A673 (cell line): ENCODE data around the gene CHEK2. TPM values are rescaled to one million over a fixed set of nuclear protein-coding genes. Genes with fewer than 3 reads are reported as not detected.

Experiments used
- Bru-seq: library from RNA; stranded (reverse); fragments of 400-500 nt; gene quantifications from one replicate; lab custom pipeline; 2021; lab: Mats Ljungman, UMichigan
- BruChase-seq, 2 experiments: library from RNA; stranded (reverse); fragments of 400-500 nt; gene quantifications; one replicate each; lab custom pipeline; 2021; lab: Mats Ljungman, UMichigan
- BruUV-seq: library from RNA; stranded (reverse); fragments of 400-500 nt; replicated peaks from 2 replicates; lab custom pipeline; 2021; lab: Mats Ljungman, UMichigan
- CTCF ChIA-PET: fragments of 300-600 bp; sonication (Branson Sonifier 250); formaldehyde crosslinking; loops from one replicate; lab custom pipeline; 2022; ENCODE audit warnings: antibody characterized with exemption; lab: Charles Lee
- POLR2A ChIA-PET: fragments of 300-600 bp; sonication (Branson Sonifier 250); formaldehyde crosslinking; loops from one replicate; lab custom pipeline; 2022; ENCODE audit warnings: antibody characterized with exemption; ENCODE audit not compliant: low non-redundant PET; lab: Charles Lee
- DNase-seq: peaks from one replicate; pipeline ENCODE4 v3.0.0-alpha.2; 2015; ENCODE audit warnings: low spot score
- H3K27ac ChIP-seq: fragments of 200-600 bp; sonication (generic); 2 replicates; pipeline ENCODE4 v1.5.1; 2016; ENCODE audit warnings: mixed run types, low read depth, mild to moderate bottlenecking, mixed read lengths, antibody characterized with exemption, low read length; ENCODE audit not compliant: poor library complexity, severe bottlenecking
- H3K27me3 ChIP-seq: fragments of 200-600 bp; sonication (generic); replicated peaks from 2 replicates; pipeline ENCODE4 v1.6.1; 2017; ENCODE audit warnings: mixed run types, low read depth, mild to moderate bottlenecking, mixed read lengths, antibody characterized with exemption, low read length; ENCODE audit not compliant: insufficient read depth, poor library complexity
- H3K36me3 ChIP-seq: fragments of 200-600 bp; sonication (generic); 2 replicates; pipeline ENCODE4 v1.6.1; 2016; ENCODE audit warnings: mixed run types, mild to moderate bottlenecking, mixed read lengths, antibody characterized with exemption, low read length; ENCODE audit not compliant: insufficient read depth, poor library complexity, severe bottlenecking
- H3K4me1 ChIP-seq: fragments of 200-600 bp; sonication (generic); 2 replicates; pipeline ENCODE4 v1.6.1; 2017; ENCODE audit warnings: mixed run types, mild to moderate bottlenecking, mixed read lengths, antibody characterized with exemption, low read length; ENCODE audit not compliant: insufficient read depth, poor library complexity, severe bottlenecking
- H3K4me3 ChIP-seq: fragments of 200-600 bp; sonication (generic); 2 replicates; pipeline ENCODE4 v1.5.1; 2016; ENCODE audit warnings: low read depth, mixed run types, mild to moderate bottlenecking, mixed read lengths, low read length; ENCODE audit not compliant: poor library complexity, severe bottlenecking
- H3K9me3 ChIP-seq: fragments of 200-600 bp; sonication (generic); 2 replicates; pipeline ENCODE4 v1.6.1; 2016; ENCODE audit warnings: mixed run types, low read depth, mild to moderate bottlenecking, mixed read lengths, antibody characterized with exemption, low read length; ENCODE audit not compliant: poor library complexity, severe bottlenecking
- CTCF ChIP-seq: fragments of 300-800, 200-600 bp; sonication (generic); conservative IDR thresholded peaks from 2 replicates; pipeline ENCODE4 v1.5.1; 2017; ENCODE audit warnings: low read depth, mild to moderate bottlenecking, antibody characterized with exemption, low read length, moderate library complexity, mixed read lengths
- EZH2 ChIP-seq: fragments of 200-600 bp; sonication (generic); IDR thresholded peaks from 2 replicates; pipeline ENCODE4 v1.6.1; 2017; ENCODE audit warnings: borderline replicate concordance, low read depth, mild to moderate bottlenecking, mixed read lengths, antibody characterized with exemption, low read length; ENCODE audit not compliant: poor library complexity, severe bottlenecking
- intact Hi-C: fragments of 100-400 bp; cut with micrococcal nuclease; formaldehyde crosslinking; loops from one replicate; pipeline ENCODE4 v1.10.0; 2022; ENCODE audit not compliant: unreplicated experiment
- long read RNA-seq: library from polyadenylated mRNA; stranded (forward); transcript quantifications from one replicate; pipeline ENCODE4 v2.0.0, GENCODE V29; 2022
- total RNA-seq: library from RNA; stranded (reverse); gene quantifications from 2 replicates; pipeline ENCODE4 v1.2.3, GENCODE V29; 2021

The CHEK2 gene
- total RNA-seq (53.7 and 65.8 TPM in 2 replicates), Bru-seq, nascent RNA (percentile 73 among the genes with signal in this experiment), BruChase-seq, experiment 1, labeled RNA remaining after a 2-hour chase (percentile 79 among the genes with signal in this experiment), BruChase-seq, experiment 2, labeled RNA remaining after a 6-hour chase (percentile 79 among the genes with signal in this experiment)
- long read RNA-seq, transcript CHEK2-202 (14 exons, 1,771 nt): minor isoform, 8 of 118 reads
- long read RNA-seq, transcript CHEK2-208 (15 exons, 1,844 nt): major isoform, 75 of 118 reads
- long read RNA-seq, partial matches to known transcripts: 10 of 118 reads
- long read RNA-seq, other reads (novel, unspliced or antisense): 22 of 118 reads

DNA sequence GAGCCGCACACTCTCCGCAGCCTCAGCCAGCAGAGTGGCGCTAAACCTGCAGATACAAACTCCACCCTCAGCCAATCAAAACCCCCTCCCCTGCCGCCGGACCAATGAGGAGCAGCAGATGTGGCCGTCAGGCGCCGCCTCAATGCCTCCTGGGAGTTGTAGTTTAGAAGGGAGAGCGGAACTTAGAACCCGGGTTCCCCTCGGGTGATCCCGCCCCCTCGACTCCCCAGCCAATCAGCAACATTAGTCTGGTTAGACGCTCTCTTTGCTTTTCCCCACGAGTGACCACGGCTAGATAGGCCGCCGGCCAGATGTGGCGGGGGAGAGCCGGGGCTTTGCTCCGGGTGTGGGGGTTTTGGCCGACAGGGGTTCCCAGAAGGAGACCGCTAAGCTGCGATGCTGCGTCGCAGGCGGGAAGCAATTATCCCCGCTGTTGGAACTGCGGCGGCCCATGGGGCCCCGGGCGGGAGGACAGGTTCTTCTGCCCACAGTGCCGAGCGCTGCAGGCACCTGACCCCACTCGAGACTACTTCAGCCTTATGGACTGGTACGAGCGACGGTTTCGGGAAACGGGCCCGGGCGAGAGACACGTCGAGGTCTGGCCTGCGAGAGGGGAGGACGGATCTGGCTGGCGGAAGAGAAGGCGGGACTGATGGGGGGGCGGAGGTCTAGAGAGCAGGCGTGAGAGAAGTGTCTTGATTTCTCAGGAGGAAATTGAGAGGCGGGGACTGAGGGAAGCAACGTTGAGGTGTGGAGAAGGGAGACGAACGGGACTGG, at the start of gene CHEK2, which contains the start of gene HSCB:
CHEK2 (minus strand) TSS at position 36 of the 777 bp plus-strand sequence. CDS start 7,099 bp downstream, outside the sequence.
HSCB (plus strand) TSS at position 255 of the 777 bp plus-strand sequence; CDS start at position 312, 57 bp downstream.
- TF ChIP-seq EZH2 (no peak), CTCF (peak; percentile 40; the same call in 1 of the 2 replicates)
- CTCF ChIA-PET: no interaction called here
- Histone ChIP-seq H3K4me3 (peak within 1 kb of the TSS; percentile 79), H3K36me3 (peaks cover 37% of the 10 kb centered on the region), H3K27me3 (no peaks in the 10 kb centered on the region), H3K4me1 (peaks cover 7% of the 10 kb centered on the region), H3K27ac (peak within 1 kb of the TSS; percentile 94), H3K9me3 (no peaks in the 10 kb centered on the region)
- POLR2A ChIA-PET: interaction anchor here (0.6 kb wide), 1 partner anchor 17 kb away, joined by 3 read pairs; no protein-coding TSS in a partner anchor
- BruUV-seq: no TSS peak
- DNase-seq: peak; percentile 100
- intact Hi-C loops: loop anchor here (1.0 kb wide), 1 partner anchor 31 kb away; no protein-coding TSS in a partner anchor

DNA sequence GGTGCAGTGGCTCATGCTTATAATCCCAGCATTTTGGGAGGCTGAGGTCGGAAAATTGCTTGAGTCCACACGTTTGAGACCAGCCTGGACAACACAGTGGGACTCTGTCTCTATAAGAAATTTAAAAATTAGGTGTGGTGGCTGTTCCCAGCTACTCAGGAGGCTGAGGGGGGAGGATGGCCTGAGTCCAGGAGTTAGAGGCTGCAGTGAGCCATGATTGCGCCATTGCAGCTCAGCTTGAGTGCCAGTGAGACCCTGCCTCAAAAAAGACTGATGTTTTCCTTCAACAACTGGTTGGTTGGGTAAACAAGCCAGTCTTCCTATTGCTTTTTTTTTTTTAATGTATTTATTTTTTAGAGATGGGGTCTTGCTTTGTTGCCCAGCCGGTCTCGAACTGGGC, 49.5 kb upstream of the CHEK2 start:
- Histone ChIP-seq H3K4me1 (no peaks in the 10 kb centered on the region), H3K9me3 (no peaks in the 10 kb centered on the region), H3K4me3 (no peak overlapping the region), H3K27me3 (no peaks in the 10 kb centered on the region), H3K27ac (no peak overlapping the region), H3K36me3 (peaks cover 55% of the 10 kb centered on the region)
- intact Hi-C loops: no loop called here
- ChIA-PET CTCF (no interaction called here), POLR2A (interaction anchor here (0.7 kb wide), 1 partner anchor 401 kb away, joined by 5 read pairs; no protein-coding TSS in a partner anchor)
- BruUV-seq: no TSS peak
- no peak for DNase-seq
- TF ChIP-seq EZH2: no peak
- no peak for TF ChIP-seq CTCF

DNA sequence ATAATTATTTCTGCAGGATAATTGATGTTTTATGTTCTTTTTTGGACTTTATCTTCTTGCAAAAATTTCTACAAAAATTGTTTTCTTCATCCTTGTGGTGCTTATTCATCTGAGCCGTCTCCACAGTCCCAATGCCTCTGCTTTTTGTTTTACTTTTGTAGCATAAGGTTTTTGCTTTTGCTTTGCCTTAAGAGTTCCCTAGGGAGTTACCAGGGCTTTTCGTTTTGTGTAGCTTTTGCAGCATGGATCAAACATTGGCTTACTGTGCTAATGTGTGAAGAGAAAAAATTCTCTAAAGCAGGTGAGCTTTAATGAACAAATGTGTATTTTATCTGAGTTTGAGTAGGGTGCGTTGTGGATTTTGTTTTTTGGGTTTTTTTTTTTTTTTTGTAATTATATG, 47.0 kb upstream of the CHEK2 start:
- ChIA-PET CTCF (interaction anchor here (0.7 kb wide), 1 partner anchor 223 kb away, joined by 3 read pairs; no protein-coding TSS in a partner anchor), POLR2A (no interaction called here)
- Histone ChIP-seq H3K27ac (peak overlapping the region; percentile 14), H3K9me3 (no peaks in the 10 kb centered on the region), H3K27me3 (no peaks in the 10 kb centered on the region), H3K4me1 (no peaks in the 10 kb centered on the region), H3K4me3 (no peak overlapping the region), H3K36me3 (peaks cover 56% of the 10 kb centered on the region)
- no peak for TF ChIP-seq EZH2
- TF ChIP-seq CTCF: no peak
- BruUV-seq: no TSS peak
- intact Hi-C loops: no loop called here
- no peak for DNase-seq
